Fibroblast of skin of scalp (primary cell): ENCODE measurements around the gene FAM98B.

Experiments used
- DNase-seq: peaks from one replicate; pipeline ENCODE4 v3.0.0-alpha.2; 2013

FAM98B gene

GRCh38 chr15:38508647-38509046 is 54.7 kb downstream of the FAM98B start:
- DNase-seq: no peak

GRCh38 chr15:38509152-38509551 is 55.2 kb downstream of the FAM98B start:
- peak; percentile 62 for DNase-seq

- DNase-seq: no peak
Measured at GRCh38 chr15:38512901-38513300, 59.0 kb downstream of the FAM98B start.

GRCh38 chr15:38514601-38515000 is 60.7 kb downstream of the FAM98B start:
- peak; percentile 22 for DNase-seq

- DNase-seq: no peak
Measured at GRCh38 chr15:38516626-38517025, 62.7 kb downstream of the FAM98B start.

- peak; percentile 69 for DNase-seq
Measured at GRCh38 chr15:38517312-38517975, 63.5 kb downstream of the FAM98B start.

- DNase-seq: peak; percentile 21
Measured at GRCh38 chr15:38518084-38518483, 64.2 kb downstream of the FAM98B start.

GRCh38 chr15:38520035-38520434 is 66.1 kb downstream of the FAM98B start:
- DNase-seq: peak; percentile 58

- DNase-seq: no peak
Measured at GRCh38 chr15:38521316-38521715, 67.4 kb downstream of the FAM98B start.

- no peak for DNase-seq
Measured at GRCh38 chr15:38522922-38523321, 69.0 kb downstream of the FAM98B start.

- DNase-seq: peak; percentile 26
Measured at GRCh38 chr15:38524156-38524555, 70.2 kb downstream of the FAM98B start.

GRCh38 chr15:38525489-38525888 is 71.6 kb downstream of the FAM98B start:
- no peak for DNase-seq

- DNase-seq: no peak
Measured at GRCh38 chr15:38526158-38526557, 72.2 kb downstream of the FAM98B start.

GRCh38 chr15:38528294-38528693 is 74.4 kb downstream of the FAM98B start:
- DNase-seq: peak; percentile 52

GRCh38 chr15:38530113-38530512 is 76.2 kb downstream of the FAM98B start:
- no peak for DNase-seq

GRCh38 chr15:38531509-38531908 is 77.6 kb downstream of the FAM98B start:
- DNase-seq: peak; percentile 69

- DNase-seq: no peak
Measured at GRCh38 chr15:38532728-38533127, 78.8 kb downstream of the FAM98B start.

- DNase-seq: no peak
Measured at GRCh38 chr15:38533416-38533915, 79.5 kb downstream of the FAM98B start.

- DNase-seq: no peak
Measured at GRCh38 chr15:38533926-38534325, 80.0 kb downstream of the FAM98B start.

- no peak for DNase-seq
Measured at GRCh38 chr15:38534691-38535090, 80.8 kb downstream of the FAM98B start.

GRCh38 chr15:38535491-38536200 is 81.7 kb downstream of the FAM98B start:
- peak; percentile 86 for DNase-seq

GRCh38 chr15:38536201-38536676 is 82.3 kb downstream of the FAM98B start:
- peak; percentile 99 for DNase-seq
